ENCODE data around the gene FHAD1. TPM values are rescaled to one million over a fixed set of nuclear protein-coding genes. Genes with fewer than 3 reads are reported as not detected.

Gene FHAD1
- total RNA-seq, 2 experiments from 2014 or later: not detected

DNA sequence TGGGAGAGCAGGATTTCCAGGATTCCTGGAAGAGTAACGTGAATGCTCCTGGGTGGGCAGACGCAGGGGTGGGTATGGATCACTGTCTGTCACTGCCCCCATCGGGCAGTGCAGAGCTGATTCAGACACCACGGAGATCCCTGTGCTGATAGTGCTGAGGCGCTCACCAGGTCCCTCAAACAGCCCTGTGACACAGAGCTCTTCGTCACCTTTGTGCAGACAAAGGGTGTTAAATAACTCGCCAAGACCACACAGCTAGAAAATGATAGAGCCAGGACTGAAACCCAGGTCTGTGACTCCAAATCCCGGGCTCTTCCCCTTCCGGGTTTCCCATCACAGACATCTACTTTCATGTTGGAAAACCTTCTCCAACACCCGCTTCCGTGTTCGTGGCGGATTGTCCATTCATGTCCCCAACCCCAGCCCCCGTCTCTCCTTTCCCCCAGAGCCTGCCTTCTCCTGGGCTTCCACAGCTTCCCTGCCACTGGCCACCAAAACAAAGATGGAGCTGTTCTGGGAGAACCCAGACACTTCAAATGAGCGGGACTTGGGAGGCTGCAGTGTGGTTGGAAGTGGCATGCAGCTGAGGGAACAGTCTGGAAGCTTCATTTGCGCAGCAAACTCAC lies 165.3 kb downstream of the FHAD1 start:
- Histone ChIP-seq H3K9me2 (ENCODE audit: insufficient read depth, low read length) (no peaks in the 10 kb centered on the region), H3K27ac (ENCODE audit: low read depth, low read length, poor library complexity, severe bottlenecking) (no peak overlapping the region), H3K4me2 (ENCODE audit: low read length) (peak overlapping the region; percentile 98), H3K9me3 (ENCODE audit: low read length) (no peaks in the 10 kb centered on the region), H4K20me1 (ENCODE audit: insufficient read depth, low read length) (no peaks in the 10 kb centered on the region; the same call in 1 of the 2 replicates), H3K4me3 (ENCODE audit: low read depth, low read length, poor library complexity, severe bottlenecking) (peak overlapping the region; percentile 87), H3K79me2 (ENCODE audit: insufficient read depth, low read depth, low read length) (peaks cover 8% of the 10 kb centered on the region; the same call in 1 of the 2 replicates), H2AFZ (ENCODE audit: low read length) (no peak overlapping the region), H3K4me1 (ENCODE audit: insufficient read depth, low read length, poor library complexity, severe bottlenecking) (peaks cover 38% of the 10 kb centered on the region), H3K36me3 (ENCODE audit: insufficient read depth, low read length) (no peaks in the 10 kb centered on the region; the same call in 1 of the 2 replicates)
- CTCF ChIA-PET (ENCODE audit: unreplicated experiment): no interaction called here
- TF ChIP-seq, protein P1, sequence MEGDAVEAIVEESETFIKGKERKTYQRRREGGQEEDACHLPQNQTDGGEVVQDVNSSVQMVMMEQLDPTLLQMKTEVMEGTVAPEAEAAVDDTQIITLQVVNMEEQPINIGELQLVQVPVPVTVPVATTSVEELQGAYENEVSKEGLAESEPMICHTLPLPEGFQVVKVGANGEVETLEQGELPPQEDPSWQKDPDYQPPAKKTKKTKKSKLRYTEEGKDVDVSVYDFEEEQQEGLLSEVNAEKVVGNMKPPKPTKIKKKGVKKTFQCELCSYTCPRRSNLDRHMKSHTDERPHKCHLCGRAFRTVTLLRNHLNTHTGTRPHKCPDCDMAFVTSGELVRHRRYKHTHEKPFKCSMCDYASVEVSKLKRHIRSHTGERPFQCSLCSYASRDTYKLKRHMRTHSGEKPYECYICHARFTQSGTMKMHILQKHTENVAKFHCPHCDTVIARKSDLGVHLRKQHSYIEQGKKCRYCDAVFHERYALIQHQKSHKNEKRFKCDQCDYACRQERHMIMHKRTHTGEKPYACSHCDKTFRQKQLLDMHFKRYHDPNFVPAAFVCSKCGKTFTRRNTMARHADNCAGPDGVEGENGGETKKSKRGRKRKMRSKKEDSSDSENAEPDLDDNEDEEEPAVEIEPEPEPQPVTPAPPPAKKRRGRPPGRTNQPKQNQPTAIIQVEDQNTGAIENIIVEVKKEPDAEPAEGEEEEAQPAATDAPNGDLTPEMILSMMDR (conservative IDR thresholded peaks at IDR 0.05; ENCODE audit: low read length): no peak
- TF ChIP-seq EZH2phosphoT487 (IDR thresholded peaks at IDR 0.05; ENCODE audit: borderline replicate concordance, low read depth, low read length): no peak
- intact Hi-C loops (cut with micrococcal nuclease; ENCODE audit: unreplicated experiment): no loop called here
- BruUV-seq (replicated peaks): no TSS peak
- DNase-seq (ENCODE audit: low spot score): no peak
- POLR2A ChIA-PET: interaction anchor here (0.5 kb wide), 1 partner anchor 325 kb away, joined by 4 read pairs; no protein-coding TSS in a partner anchor

DNA sequence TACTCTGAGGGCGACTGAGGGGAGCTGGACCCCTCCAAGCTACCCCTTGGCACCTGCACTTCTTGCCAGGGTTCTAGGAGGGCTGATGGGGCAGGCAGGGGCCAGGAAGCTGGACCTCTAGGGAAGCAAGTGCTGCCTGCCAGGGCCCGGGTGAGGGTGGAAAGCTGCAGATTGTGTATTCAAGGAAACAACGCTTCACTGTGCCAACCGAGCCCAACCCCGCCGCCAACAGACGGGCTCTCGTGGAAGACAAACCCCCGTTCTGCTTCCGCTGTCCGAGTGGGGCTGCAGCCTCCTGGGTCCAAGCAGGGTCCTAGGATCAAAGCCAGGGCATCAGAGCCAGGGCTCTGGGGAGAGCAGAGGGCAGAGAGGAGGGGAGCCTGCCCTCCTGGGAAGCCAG lies 165.8 kb downstream of the FHAD1 start:
- Histone ChIP-seq H3K4me2 (ENCODE audit: low read length) (no peak overlapping the region), H3K4me1 (ENCODE audit: insufficient read depth, low read length, poor library complexity, severe bottlenecking) (peaks cover 43% of the 10 kb centered on the region), H3K27ac (ENCODE audit: low read depth, low read length, poor library complexity, severe bottlenecking) (no peak overlapping the region), H3K9me3 (ENCODE audit: low read length) (no peaks in the 10 kb centered on the region), H3K9me2 (ENCODE audit: insufficient read depth, low read length) (no peaks in the 10 kb centered on the region), H3K79me2 (ENCODE audit: insufficient read depth, low read depth, low read length) (peaks cover 8% of the 10 kb centered on the region; the same call in 1 of the 2 replicates), H3K4me3 (ENCODE audit: low read depth, low read length, poor library complexity, severe bottlenecking) (no peak overlapping the region), H4K20me1 (ENCODE audit: insufficient read depth, low read length) (no peaks in the 10 kb centered on the region; the same call in 1 of the 2 replicates), H2AFZ (ENCODE audit: low read length) (no peak overlapping the region), H3K36me3 (ENCODE audit: insufficient read depth, low read length) (no peaks in the 10 kb centered on the region; the same call in 1 of the 2 replicates)
- POLR2A ChIA-PET: interaction anchor here (0.5 kb wide), 1 partner anchor 325 kb away, joined by 4 read pairs; no protein-coding TSS in a partner anchor
- no peak for DNase-seq (ENCODE audit: low spot score)
- intact Hi-C loops (cut with micrococcal nuclease; ENCODE audit: unreplicated experiment): no loop called here
- CTCF ChIA-PET (ENCODE audit: unreplicated experiment): no interaction called here
- TF ChIP-seq, protein P1 (conservative IDR thresholded peaks at IDR 0.05; ENCODE audit: low read length): no peak
- no peak for TF ChIP-seq EZH2phosphoT487 (IDR thresholded peaks at IDR 0.05; ENCODE audit: borderline replicate concordance, low read depth, low read length)
- BruUV-seq (replicated peaks): no TSS peak
